PFSK-1 (cell line): ENCODE results near the gene TIGD6.

ENCODE experiments used
- FOXP2 ChIP-seq: optimal IDR thresholded peaks from 2 replicates; pipeline ENCODE3; 2011; ENCODE audit warnings: borderline replicate concordance, control low read depth, inconsistent platforms; ENCODE audit not compliant: insufficient read depth; ENCODE audit errors: extremely low read length, extremely low read depth
- POLR2AphosphoS5 ChIP-seq: IDR thresholded peaks from 2 replicates; pipeline ENCODE4 v1.6.1; 2012; ENCODE audit warnings: low read depth, mild to moderate bottlenecking, control low read depth, low read length, moderate library complexity
- SIN3A ChIP-seq: IDR thresholded peaks from 2 replicates; pipeline ENCODE4 v1.6.1; 2012; ENCODE audit warnings: mild to moderate bottlenecking, low read length, moderate library complexity, borderline replicate concordance; ENCODE audit not compliant: insufficient read depth
- TAF1 ChIP-seq: IDR thresholded peaks from 2 replicates; pipeline ENCODE4 v1.6.1; 2012; ENCODE audit warnings: low read length, control low read depth, borderline replicate concordance; ENCODE audit not compliant: insufficient read depth
- TF ChIP-seq, protein P1 (sequence below), 2 experiments: IDR thresholded peaks; 2 replicates each; pipeline versions ENCODE4 v1.6.1 to v1.8.0; 2011 to 2012; ENCODE audit warnings: low read depth in 2 of 2, low read length in 2 of 2, control low read depth in 1 of 2, inconsistent platforms in 1 of 2, mild to moderate bottlenecking in 1 of 2, moderate library complexity in 1 of 2; ENCODE audit not compliant: insufficient read depth in 1 of 2

Gene TIGD6

DNA sequence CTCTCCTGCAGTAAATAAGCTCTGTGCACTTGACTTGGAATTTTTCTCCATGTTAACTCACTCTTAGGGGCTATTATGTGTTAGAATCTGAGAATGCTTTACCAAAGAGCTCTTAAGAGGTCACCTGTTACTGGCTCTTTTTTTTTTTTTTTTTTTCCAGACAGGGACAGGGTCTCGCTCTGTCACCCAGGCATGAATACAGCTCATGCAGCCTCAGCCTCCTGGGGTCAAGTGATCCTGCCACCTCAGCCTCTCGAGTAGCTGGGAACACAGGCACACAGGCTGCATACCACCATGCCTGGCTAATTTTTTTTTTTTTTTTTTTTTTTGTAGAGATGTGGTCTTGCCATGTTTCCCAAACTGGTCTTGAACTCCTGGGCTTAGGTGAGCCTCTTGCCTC lies 22.2 kb upstream of the TIGD6 start:
- TF ChIP-seq, protein P1, sequence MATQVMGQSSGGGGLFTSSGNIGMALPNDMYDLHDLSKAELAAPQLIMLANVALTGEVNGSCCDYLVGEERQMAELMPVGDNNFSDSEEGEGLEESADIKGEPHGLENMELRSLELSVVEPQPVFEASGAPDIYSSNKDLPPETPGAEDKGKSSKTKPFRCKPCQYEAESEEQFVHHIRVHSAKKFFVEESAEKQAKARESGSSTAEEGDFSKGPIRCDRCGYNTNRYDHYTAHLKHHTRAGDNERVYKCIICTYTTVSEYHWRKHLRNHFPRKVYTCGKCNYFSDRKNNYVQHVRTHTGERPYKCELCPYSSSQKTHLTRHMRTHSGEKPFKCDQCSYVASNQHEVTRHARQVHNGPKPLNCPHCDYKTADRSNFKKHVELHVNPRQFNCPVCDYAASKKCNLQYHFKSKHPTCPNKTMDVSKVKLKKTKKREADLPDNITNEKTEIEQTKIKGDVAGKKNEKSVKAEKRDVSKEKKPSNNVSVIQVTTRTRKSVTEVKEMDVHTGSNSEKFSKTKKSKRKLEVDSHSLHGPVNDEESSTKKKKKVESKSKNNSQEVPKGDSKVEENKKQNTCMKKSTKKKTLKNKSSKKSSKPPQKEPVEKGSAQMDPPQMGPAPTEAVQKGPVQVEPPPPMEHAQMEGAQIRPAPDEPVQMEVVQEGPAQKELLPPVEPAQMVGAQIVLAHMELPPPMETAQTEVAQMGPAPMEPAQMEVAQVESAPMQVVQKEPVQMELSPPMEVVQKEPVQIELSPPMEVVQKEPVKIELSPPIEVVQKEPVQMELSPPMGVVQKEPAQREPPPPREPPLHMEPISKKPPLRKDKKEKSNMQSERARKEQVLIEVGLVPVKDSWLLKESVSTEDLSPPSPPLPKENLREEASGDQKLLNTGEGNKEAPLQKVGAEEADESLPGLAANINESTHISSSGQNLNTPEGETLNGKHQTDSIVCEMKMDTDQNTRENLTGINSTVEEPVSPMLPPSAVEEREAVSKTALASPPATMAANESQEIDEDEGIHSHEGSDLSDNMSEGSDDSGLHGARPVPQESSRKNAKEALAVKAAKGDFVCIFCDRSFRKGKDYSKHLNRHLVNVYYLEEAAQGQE (IDR thresholded peaks at IDR 0.05; ENCODE audit: insufficient read depth in 1 of 2, low read depth in 2 of 2, low read length in 2 of 2): no peak
- TF ChIP-seq TAF1: no peak

GRCh38 chr5:150022158-150022531 lies 21.7 kb upstream of the TIGD6 start:
- TF ChIP-seq SIN3A (no peak), FOXP2 (no peak), TAF1 (no peak), POLR2AphosphoS5 (no peak)
- TF ChIP-seq, protein P1 (IDR thresholded peaks at IDR 0.05; ENCODE audit: insufficient read depth in 1 of 2, low read depth in 2 of 2, low read length in 2 of 2): no peak

GRCh38 chr5:150021491-150022157 lies 21.2 kb upstream of the TIGD6 start:
- TF ChIP-seq TAF1 (no peak), FOXP2 (no peak), POLR2AphosphoS5 (no peak), SIN3A (no peak)
- TF ChIP-seq, protein P1 (IDR thresholded peaks at IDR 0.05; ENCODE audit: insufficient read depth in 1 of 2, low read depth in 2 of 2, low read length in 2 of 2): no peak

DNA sequence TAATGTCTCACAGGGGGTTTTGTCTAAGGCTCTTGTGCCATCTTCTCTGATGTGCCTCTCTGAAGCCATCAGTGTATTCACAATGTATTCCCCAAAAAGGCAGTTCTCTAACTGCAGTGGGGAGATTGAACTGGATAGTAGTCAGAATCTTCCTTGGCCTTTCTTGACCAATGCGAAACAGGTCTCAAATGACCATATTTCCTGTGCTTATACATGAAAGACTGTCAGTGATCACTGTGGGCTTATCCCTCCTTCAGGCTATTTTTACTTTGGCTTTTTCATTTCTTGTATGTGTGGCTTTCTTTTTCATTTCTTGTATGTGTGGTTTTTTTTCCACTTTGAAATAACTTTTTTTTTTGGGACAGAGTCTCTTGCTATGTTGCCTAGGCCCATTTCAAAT lies 19.8 kb upstream of the TIGD6 start:
- no peak for TF ChIP-seq POLR2AphosphoS5
- TF ChIP-seq, protein P1 (IDR thresholded peaks at IDR 0.05; ENCODE audit: insufficient read depth in 1 of 2, low read depth in 2 of 2, low read length in 2 of 2): no peak
- TF ChIP-seq SIN3A: no peak
- no peak for TF ChIP-seq FOXP2
- no peak for TF ChIP-seq TAF1

DNA sequence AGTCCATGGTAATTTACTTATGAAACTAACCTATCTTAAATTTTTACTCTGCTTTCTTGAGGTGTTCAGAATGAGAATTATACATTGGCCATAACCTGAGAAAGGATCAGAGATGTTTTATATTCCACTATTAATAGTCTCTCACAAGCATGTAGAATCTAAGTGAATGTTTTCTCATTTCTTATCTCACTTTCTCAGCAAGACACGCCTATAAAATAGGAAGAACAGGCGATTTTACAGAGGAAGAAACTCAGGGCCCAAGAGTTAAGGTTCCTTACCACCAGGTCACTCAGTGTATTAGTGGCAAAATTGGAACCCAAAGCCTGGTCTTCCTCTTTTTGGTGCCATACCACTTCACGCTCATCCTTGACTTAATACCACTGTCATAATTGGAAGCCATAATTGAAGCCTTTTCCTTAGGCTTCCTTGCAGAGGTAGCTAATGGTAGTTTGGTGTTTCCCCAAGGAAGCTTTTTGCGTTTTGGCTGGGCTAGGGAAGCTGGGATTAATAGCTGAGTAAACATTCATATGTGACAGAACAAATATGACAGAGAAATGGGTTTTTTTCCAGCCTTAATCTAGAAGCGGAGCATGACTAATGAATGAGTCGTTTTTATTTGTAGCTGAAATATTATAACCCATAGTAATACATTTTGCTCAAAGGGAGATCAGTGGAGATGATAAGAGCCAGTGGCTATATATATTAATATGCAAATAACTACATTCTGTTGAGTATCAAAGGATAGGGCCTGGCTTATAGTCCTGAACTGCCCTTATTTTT lies 17.0 kb upstream of the TIGD6 start:
- TF ChIP-seq TAF1 (no peak), SIN3A (no peak), FOXP2 (no peak), POLR2AphosphoS5 (no peak)
- TF ChIP-seq, protein P1 (IDR thresholded peaks at IDR 0.05; ENCODE audit: insufficient read depth in 1 of 2, low read depth in 2 of 2, low read length in 2 of 2): no peak
